ENCODE results near the gene CCDC12.
"Not testable (repeated sequence)": the region's sequence is repeated elsewhere in the genome, so short reads cannot be mapped to it uniquely, and the experiment has no call there.

CCDC12 gene

GRCh38 chr3:46978985-46979944 lies 2.7 kb upstream of the CCDC12 start, which contains the start of gene NBEAL2:
TSS of gene NBEAL2 (plus strand) at chr3:46979666. CDS start at chr3:46979862, 196 bp downstream.
- DNase-seq = peak; percentile 94

- no peak for DNase-seq
Measured at GRCh38 chr3:46978381-46978780, 1.8 kb upstream of the CCDC12 start.

- no peak for DNase-seq
Measured at GRCh38 chr3:46977811-46978195, 1.3 kb upstream of the CCDC12 start.

- no peak for DNase-seq
Measured at GRCh38 chr3:46974421-46975171, 1.9 kb downstream of the CCDC12 start.

DNA sequence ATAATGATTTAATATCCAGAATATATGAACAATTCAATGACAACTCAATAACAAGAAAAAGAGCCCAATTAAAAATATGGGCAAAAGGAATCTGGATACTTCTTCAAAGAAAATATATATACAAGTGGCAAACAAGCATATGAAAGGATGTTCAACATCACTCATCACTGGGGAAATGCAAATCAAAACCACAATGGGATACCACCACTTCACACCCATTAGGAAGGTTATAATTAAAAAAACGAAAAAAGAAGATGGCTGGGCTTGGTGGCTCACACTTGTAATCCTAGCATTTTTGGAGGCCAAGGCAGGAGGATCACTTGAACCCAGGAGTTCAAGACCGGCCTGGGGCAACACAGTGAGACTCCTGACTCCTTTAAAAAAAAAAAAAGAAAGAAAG lies 4.1 kb downstream of the CCDC12 start:
- peak; percentile 19 for DNase-seq

- DNase-seq = no peak
Measured at GRCh38 chr3:46971742-46972141, 4.8 kb downstream of the CCDC12 start.

- no peak for DNase-seq
Measured at GRCh38 chr3:46971151-46971550, 5.4 kb downstream of the CCDC12 start.

- no peak for DNase-seq
Measured at GRCh38 chr3:46970391-46971091, 6.0 kb downstream of the CCDC12 start.

DNA sequence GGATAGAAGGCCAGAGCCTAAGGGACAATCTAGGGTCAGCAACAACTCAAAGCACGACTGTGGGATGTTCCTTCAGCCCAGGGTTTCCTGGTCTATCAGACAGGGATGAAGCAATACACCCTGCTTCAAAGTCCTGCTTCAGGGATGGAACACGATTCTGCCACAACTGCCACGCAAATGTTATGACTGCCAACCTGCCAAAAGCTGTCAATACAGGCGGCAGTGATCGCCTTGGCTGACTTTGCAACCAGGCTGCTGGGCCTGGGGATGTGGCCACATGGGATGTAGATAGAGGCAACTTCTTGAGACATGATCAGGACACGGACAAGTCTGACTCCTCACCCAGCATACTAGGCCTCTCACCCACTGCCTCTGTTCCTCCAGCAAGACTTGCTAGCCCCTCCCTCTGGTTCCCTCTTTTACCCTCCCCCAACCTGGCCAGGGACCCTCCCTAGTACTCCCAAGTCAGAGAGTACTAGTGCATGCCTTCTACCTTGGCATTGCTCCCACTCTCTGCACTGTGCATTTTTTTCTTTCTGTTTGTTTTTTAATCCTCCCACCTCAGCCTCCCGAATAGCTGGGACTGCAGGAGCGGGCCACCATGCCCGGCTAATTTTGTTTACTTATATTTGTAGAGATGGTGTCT lies 7.6 kb downstream of the CCDC12 start:
- DNase-seq = no peak

- no peak for DNase-seq
Measured at GRCh38 chr3:46966811-46967210, 9.7 kb downstream of the CCDC12 start.

DNA sequence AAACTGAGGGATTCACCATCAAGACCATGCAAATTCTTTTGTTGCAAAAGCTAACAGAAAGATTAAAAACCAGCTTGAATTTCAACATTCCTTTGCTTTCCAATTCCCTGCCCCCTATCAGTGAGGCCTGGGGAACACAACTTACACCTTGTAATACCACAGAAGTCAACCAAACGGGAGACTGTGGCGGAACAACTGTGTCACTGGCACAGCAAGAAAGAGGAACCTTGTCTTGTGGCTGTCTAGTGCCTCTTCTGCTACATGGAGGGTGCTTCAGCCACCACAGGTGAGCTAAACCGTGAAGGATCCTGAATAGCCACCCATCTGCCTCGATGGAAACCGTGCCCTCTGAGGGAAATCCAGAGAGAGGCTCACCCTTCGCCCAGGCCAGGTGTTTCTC lies 11.4 kb downstream of the CCDC12 start:
- no peak for DNase-seq

DNA sequence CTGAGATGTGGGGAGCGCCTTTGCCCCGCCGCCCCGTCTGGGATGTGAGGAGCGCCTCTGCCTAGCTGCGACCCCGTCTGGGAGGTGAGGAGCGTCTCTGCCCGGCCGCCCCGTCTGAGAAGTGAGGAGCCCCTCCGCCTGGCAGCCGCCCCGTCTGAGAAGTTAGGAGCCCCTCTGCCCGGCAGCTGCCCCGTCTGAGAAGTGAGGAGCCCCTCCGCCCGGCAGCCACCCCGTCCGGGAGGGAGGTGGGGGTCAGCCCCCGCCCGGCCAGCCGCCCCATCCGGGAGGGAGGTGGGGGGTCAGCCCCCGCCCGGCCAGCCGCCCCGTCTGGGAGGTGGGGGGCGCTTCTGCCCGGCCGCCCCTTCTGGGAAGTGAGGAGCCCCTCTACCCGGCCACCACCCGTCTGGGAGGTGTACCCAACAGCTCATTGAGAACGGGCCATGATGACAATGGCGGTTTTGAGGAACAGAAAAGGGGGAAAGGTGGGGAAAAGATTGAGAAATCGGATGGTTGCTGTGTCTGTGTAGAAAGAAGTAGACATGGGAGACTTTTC lies 12.4 kb downstream of the CCDC12 start:
- not testable (repeated sequence) for DNase-seq

DNA sequence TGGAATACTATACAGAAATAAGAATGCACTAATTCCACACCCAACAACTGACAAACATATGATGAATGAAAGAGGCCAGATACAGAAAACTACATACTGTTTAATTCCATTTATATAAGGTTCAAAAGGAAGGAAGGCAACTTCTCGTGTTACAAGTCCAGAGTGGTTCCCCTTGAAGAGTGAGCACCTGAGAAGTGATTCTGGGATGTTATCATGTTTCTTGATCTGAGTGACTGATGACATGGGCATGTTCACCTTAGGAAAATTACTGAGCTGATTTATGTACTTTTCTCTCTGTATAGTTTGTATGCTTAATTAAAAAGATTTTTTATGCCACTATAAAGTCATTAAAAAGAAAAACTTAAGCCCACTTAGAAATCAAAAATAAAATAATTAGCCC lies 13.6 kb downstream of the CCDC12 start:
- no peak for DNase-seq

DNA sequence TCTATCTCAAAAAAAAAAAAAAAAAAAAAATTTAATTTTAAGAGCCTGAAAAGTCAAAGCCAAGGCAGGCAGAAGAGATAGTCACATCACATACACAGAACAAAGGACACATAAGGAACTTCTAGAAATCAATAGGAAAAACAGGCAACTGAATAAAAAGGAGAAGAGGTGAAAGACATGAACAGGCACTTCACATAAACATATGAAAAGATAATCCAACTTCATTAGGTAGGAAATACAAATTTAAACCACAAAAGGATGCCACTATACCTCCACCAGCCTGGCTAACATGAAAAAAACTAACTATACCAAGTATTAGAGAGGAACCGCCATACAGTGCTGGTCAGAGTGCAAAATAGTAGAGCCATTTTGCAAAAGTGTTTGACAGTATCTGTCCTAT lies 14.1 kb downstream of the CCDC12 start:
- DNase-seq = no peak

GRCh38 chr3:46960835-46961234 lies 15.7 kb downstream of the CCDC12 start:
- no peak for DNase-seq

DNA sequence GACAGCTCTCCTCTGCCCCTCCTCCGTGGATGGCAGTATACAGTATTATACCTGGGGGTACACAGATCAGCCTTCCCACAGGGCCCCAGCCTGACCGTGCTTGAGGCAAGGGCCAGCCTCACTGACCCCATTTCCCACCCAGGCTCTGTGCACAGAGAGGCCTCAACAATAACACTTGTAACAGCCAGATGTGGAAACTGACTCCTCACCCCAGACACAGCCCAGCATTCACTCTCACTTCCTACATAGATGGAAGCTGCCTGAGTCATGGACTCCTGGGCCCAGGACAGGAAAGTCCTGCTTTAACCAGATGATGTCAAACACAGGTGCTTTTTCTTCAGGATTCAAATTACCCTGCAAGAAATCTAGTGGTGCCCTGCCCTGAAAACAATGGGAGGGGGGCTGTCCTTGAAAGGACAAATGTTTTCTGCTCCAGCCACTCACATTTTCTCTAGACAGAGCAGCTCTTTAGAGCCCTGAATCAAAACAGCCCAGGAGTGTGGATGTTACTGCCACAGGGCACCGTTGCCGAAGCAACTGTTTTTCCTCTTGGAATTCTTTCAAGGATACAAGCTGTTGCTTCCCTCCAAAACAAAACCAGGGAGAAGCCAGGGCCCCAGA lies 16.4 kb downstream of the CCDC12 start:
- no peak for DNase-seq

- peak; percentile 13 for DNase-seq
Measured at GRCh38 chr3:46959161-46959511, 17.4 kb downstream of the CCDC12 start.

DNA sequence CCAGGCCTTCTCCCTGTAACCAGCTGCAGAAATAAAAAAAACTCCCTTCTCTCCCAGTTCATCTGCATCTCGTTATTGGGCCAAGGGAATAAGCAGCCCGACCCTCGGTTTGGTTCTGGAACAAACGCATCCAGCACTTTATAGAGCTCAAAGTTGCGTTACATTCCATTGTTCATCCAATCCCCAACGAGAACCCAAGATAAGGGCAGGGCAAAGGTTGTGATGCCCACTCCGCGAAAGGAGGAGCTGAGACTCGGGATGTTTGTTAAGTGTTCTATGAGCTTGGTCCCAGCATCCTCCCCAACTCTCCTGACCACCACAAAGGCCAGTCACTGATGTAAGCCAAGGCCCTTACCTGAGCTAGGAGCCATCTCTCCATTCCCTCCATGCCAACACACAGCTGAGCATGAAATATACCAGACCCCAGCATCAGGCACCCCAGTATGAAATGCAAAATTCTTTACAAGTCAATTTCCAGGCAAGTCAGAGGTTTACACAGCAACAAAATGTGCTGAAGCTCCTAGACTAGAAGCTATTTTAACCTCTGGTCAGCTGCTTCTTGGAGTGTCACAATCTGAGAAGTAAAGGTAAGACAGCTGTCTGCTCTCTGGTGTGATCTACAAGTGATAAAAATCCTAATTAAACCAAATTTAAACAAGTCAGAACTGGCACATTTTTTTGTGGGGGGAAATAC lies 17.9 kb downstream of the CCDC12 start:
- no peak for DNase-seq

- no peak for DNase-seq
Measured at GRCh38 chr3:46957092-46957820, 19.3 kb downstream of the CCDC12 start.

DNA sequence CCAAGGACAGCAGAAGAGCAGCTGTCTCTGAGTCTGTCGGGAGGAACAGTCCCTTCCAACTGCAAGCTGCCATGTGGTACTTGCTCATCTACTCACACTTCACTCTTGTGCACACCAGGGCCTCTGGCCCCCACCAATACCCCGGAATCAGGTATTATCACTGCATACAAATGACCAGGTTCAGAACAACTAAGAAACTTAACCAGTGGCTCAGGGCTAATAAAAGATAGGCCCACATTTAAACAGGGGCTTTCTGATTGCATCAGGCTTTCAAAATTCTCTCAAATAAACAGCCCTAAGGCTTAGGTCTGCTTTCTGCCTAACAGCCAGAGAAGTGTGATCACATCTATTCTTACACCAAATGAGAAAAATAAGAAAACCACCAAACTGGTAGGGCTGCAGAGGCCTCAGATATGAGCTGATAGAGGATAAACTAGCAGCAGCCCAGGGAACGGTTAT lies 20.7 kb downstream of the CCDC12 start:
- no peak for DNase-seq

- no peak for DNase-seq
Measured at GRCh38 chr3:46955157-46955556, 21.4 kb downstream of the CCDC12 start.

Data from central memory CD4-positive, alpha-beta T cell (primary cell).